HG03175 (cell line): Measurements from ENCODE around the gene PAQR8.

Experiments used
- ATAC-seq: cut with Tn5 transposase; IDR thresholded peaks from one replicate; pipeline ENCODE4 v1.9.1; 2021; ENCODE audit warnings: mild to moderate bottlenecking, moderate library complexity; ENCODE audit not compliant: unreplicated experiment

The PAQR8 gene

GRCh38 chr6:52346503-52346902 is 15.4 kb upstream of the PAQR8 start:
- ATAC-seq, result no peak

GRCh38 chr6:52347818-52348217 is 14.1 kb upstream of the PAQR8 start:
- ATAC-seq, result no peak

- no peak for ATAC-seq
Observed at GRCh38 chr6:52351879-52352238, 10.1 kb upstream of the PAQR8 start.

GRCh38 chr6:52352239-52353018 is 9.5 kb upstream of the PAQR8 start:
- ATAC-seq, result peak; percentile 94

GRCh38 chr6:52356017-52356416 is 5.9 kb upstream of the PAQR8 start:
- ATAC-seq, result no peak

GRCh38 chr6:52359403-52359802 is 2.5 kb upstream of the PAQR8 start:
- no peak for ATAC-seq

GRCh38 chr6:52360028-52360427 is 1.9 kb upstream of the PAQR8 start:
- ATAC-seq, result no peak

GRCh38 chr6:52360601-52361413 is 1.1 kb upstream of the PAQR8 start:
- ATAC-seq, result no peak

GRCh38 chr6:52361414-52361944 is 472 bp upstream of the PAQR8 start:
- ATAC-seq, result peak; percentile 32

GRCh38 chr6:52362443-52363227 is 684 bp downstream of the PAQR8 start:
- peak; percentile 45 for ATAC-seq

GRCh38 chr6:52363228-52363867 is 1.4 kb downstream of the PAQR8 start:
- ATAC-seq, result no peak

- ATAC-seq, result no peak
Observed at GRCh38 chr6:52364480-52365166, 2.7 kb downstream of the PAQR8 start.

GRCh38 chr6:52365317-52365716 is 3.4 kb downstream of the PAQR8 start:
- no peak for ATAC-seq

GRCh38 chr6:52365866-52366540 is 4.1 kb downstream of the PAQR8 start:
- no peak for ATAC-seq

- ATAC-seq, result no peak
Observed at GRCh38 chr6:52368002-52368401, 6.1 kb downstream of the PAQR8 start.

GRCh38 chr6:52369234-52369633 is 7.3 kb downstream of the PAQR8 start:
- no peak for ATAC-seq

GRCh38 chr6:52371656-52372191 is 9.8 kb downstream of the PAQR8 start:
- no peak for ATAC-seq

GRCh38 chr6:52373151-52373690 is 11.3 kb downstream of the PAQR8 start:
- no peak for ATAC-seq

GRCh38 chr6:52374247-52374646 is 12.3 kb downstream of the PAQR8 start:
- no peak for ATAC-seq
